CD4-positive, alpha-beta T cell treated with Interleukin-1 beta for 1 hour (primary cell): ENCODE results near the gene TIMM22.
"Not testable (repeated sequence)": the region's sequence is repeated elsewhere in the genome, so short reads cannot be mapped to it uniquely, and the experiment has no call there.

ENCODE experiments used
- DNase-seq, 2 donors: peaks; one replicate each; pipeline ENCODE4 v3.0.0-alpha.2; 2020 to 2022

Gene TIMM22

DNA sequence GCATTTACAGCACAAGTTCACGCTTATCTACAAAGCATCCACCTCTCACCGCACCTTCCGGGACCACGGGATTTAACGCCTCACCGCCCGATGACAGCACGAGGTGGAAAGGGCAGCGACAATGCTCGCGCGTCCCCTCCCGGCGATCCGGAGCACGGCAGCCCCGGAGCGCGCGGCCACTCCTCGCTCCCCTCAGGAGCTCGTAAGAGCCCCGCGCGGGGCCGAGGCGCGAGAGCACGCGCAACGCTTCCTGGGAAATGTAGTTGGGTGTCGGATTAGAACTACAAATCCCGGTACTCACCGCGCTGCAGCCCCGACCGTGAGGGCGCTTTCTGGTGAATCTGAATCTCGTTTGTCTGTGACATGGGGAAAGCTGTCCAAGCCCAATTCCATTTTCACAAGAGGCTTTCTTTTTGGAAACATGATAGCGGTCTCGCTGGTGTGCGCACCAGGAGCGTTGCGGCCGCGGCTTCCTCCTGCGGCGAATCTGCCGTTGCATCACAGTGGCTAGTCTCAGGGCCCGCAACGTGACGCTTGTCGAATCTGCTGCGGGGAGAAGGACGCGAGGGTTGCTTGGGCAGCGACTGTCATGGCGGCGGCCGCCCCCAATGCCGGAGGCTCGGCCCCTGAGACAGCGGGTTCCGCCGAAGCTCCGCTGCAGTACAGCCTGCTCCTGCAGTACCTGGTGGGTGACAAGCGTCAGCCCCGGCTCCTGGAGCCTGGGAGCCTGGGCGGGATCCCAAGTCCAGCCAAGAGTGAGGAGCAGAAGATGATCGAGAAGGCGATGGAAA is at the start of gene TIMM22:
Gene TIMM22, plus strand, starts transcription at position 576 of the 791 bp plus-strand sequence. Its CDS starts 14 bp downstream, at position 590.
- DNase-seq, result peak; percentile 94 to 95

DNA sequence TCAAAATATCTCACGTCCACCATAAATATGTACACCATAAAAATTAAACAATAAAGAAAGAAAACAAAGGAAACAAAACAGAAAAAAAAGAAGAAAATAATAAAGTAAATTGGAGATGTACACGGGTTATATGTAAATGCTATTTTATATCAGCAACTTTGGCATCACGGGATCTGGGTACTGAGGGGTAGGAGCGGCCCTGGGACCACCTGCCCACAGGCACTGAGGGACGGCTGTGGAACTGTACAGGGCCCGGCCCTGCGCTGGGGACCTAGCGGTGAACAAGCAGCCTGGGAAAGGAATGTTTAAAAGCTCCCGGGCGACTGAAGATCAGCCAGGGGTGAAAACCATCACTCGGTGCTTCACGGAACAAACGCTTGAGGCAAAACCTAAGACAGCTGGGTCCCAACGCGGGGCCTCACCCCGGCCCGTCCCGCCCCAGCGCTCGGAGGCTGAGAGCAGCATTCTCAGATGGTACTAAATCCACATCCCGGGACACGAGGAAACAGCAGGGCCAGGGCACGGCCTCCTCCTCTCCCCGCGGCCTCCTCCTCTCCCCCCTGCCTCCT is 48.6 kb upstream of the TIMM22 start:
- DNase-seq, result no peak

DNA sequence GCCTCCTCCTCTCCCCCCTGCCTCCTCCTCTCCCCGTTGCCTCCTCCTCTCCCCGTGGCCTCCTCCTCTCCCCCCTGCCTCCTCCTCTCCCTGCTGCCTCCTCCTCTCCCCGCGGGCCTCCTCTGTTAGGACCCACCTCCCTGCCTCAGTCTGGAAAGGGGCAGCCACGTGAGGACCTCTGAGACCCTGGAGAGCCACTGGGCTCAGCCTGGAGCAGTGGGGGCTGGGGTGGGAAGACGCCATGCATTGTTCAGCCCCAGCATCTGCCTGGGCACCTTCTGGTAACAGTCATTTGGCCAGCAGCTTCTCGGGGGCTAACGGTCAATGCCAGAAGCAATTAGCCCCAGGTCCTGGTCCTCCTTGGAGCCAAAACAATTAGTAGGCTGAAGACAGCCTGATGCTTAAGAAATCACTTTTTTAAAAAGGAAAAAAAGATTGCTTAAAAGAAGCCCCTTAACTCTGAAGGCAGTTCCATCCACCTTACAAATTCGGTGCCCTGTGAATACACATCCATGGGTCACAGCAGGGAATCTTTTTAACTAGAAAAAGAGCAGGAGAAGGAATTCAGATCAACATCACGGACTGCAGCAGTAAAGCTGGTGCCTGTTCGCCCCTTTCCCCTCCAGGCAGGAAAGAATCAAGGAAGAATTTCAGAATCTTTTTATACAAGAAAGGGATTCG is 47.2 kb upstream of the TIMM22 start:
- no peak for DNase-seq

GRCh38 chr17:951325-952132 is 45.4 kb upstream of the TIMM22 start:
- DNase-seq, result no peak

DNA sequence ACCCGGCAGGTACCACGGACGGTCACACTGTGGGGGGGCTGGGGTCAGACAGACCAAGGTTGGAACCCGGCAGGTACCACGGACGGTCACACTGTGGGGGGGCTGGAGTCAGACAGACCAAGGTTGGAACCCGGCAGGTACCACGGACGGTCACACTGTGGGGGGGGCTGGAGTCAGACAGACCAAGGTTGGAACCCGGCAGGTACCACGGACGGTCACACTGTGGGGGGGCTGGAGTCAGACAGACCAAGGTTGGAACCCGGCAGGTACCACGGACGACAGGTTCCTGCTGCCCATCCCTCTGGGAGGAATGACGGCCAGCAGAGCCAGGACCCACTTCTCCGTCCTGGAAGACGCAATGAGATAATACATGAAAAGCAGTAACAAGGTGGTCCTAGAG is 44.3 kb upstream of the TIMM22 start:
- not testable (repeated sequence) for DNase-seq

DNA sequence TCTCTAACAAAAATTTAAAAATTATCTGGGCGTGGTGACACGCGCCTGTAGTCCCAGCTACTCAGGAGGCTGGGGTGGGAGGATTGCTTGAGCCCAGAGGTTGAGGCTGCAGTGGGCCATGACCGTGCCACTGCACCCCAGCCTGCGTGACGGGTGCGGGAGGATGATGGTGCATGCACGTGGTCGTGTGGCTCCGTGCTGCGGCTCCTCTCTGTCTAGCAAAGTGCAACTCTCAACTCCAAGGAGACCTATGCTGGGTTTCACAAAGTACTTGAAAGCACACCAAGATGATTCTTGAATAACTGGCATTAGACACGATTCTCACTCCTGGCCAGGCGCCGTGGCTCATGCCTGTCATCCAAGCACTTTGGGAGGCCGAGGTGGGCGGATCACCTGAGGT is 43.2 kb upstream of the TIMM22 start:
- DNase-seq, result no peak

DNA sequence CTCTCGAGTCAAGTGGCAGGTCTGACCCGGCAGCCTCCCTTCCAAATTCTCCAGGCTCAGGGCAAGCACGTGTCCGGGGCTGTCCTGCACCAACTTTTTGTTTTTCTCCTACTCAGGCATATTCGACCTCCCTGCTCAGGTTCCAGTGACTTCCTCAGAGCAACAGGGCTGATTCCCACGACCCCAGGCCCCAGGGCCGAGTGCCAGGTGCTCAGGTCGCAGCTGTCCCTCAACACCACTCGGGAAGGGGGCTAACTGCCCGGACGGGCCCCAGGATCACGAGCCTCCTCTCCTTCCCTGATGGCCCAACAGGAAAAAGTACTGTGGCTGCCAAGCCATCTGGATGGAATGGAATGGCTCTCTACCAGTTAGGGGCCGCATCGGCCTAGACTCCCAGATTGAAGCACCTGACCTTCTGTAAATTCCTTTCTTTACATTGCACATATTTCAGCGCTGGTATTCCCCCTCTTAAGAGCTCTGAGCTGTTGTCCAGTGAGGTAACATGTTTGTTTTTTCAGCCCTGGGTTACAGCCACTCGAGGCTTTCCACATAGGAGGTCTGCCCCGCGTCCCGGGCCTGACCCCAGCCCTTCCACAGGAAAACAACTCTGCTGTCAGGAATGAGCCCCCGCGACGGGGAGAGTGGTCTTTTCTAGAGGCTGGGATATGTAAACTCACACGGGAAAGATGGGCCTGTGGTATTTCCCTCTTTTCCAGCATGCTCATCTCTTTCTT is 42.3 kb upstream of the TIMM22 start:
- DNase-seq, result no peak

DNA sequence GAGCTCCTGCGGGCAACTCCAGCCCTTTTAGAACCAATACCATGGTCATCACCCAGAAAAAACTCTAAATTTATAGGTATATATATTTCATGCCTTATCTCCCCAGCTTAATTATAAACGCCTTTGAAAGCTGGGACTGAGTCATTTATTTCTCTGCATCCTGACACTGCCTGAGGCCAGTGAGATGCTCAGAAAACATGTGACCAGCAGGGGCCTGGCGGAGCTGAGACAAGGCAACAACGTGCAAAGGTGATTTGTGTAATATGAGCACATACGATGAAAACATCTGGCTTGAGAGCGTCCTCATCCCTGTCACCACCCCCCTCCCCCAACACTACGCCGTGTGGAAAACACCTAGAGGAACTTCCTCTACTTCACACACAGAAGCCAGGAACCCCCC is 40.0 kb upstream of the TIMM22 start:
- DNase-seq, result no peak

GRCh38 chr17:957856-958421 is 39.0 kb upstream of the TIMM22 start:
- DNase-seq, result no peak

DNA sequence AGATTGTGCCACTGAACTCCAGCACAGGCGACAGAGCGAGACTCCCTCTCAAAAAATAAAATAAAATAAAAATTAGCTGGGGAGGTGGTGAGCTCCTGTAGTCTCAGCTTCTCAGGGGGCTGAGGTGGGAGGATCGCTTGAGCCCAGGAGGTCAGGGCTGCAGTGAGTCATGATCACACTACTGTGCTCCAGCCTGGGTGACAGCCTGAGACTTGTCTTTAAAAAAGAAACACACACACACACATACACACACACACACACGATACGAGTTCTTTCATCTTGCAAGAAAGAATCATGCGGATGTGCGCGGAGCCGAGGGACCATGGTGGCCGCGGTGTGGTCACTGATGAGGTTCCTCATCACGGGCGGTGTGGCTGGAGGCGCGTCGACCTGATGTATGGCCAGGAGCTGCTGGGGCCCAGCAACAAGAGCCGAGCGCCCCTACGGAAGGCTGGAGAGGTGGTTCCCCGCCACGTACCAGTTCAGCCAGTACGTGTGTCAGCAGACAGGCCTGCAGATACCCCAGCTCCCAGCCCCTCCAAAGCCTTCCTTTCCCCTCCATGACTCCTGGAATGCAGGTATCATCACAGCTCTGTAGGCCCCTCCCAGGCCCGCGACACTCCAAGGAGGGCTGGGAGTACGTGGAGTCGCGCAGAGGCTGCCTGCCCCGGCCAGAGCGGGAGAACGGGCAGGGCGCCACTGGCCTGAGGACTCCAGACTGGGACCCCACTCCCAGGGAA is 38.0 kb upstream of the TIMM22 start:
- no peak for DNase-seq

DNA sequence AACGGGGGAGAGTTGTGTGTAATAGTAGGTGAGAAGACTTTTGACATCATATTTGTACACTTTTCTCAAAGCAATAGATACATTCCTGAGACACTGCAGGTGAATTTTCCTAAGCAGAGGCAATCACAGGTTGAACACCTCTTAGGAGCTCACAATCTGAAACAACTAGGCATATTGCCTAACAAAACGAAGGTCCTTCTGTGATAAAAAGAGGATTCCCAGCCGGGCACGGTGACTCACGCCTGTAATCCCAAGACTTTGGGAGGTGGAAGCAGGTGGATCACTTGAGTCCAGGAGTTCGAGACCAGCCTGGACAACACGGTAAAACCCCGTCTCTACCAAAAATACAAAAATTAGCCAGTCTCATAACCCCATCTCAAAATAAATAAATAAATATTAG is 34.8 kb upstream of the TIMM22 start:
- no peak for DNase-seq

GRCh38 chr17:962670-963069 is 34.3 kb upstream of the TIMM22 start:
- DNase-seq, result no peak

DNA sequence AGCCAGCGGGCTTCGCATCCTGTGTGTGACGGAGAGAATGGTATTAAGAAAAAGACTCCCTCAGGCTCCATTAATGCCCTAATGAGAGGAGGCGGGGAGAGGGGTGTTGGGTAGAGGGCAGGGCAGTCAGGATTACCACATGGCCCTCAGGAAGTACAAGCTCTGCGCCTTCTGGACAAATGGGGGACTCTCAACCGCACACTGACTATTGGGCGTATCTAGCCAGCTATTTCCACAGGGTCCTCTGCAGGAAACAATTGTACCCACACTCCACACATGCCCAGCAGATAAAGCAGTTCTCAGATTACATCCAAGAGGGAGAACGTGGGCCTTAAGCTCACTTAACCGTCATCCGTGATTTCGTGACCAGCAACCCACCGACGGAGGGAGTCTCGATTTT is 32.1 kb upstream of the TIMM22 start:
- no peak for DNase-seq

DNA sequence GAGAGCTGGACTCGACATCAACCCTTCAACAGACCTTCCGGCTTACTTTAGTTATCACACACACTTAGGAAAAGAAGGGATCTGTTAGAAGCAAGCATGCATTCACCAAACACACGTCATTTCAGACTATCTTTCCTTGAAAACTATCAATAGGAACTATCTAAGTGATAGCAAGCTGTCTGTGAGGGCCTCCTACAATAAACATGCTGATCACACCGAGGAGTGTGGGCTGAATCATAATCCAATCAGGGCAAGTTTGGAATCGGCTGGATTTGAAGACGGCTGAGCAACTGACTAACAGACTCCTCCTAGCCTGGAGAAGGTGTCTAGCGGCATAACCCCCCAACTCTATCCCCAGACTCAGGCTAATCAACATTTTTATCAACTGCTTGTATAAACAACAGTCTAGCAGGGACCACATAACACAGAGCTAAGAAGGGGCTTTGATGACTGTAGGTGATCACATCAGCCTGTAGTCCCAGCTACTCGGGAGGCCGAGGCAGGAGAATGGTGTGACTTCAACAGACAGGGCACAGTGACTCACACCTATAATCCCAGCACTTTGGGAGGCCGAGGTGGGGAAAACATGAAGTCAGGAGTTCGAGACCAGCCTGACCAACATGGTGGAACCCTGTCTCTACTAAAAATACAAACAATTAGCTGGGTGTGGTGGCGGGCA is 31.5 kb upstream of the TIMM22 start:
- no peak for DNase-seq

GRCh38 chr17:967122-967521 is 29.8 kb upstream of the TIMM22 start:
- DNase-seq, result no peak

GRCh38 chr17:968812-969730 is 27.9 kb upstream of the TIMM22 start:
- DNase-seq, result no peak

DNA sequence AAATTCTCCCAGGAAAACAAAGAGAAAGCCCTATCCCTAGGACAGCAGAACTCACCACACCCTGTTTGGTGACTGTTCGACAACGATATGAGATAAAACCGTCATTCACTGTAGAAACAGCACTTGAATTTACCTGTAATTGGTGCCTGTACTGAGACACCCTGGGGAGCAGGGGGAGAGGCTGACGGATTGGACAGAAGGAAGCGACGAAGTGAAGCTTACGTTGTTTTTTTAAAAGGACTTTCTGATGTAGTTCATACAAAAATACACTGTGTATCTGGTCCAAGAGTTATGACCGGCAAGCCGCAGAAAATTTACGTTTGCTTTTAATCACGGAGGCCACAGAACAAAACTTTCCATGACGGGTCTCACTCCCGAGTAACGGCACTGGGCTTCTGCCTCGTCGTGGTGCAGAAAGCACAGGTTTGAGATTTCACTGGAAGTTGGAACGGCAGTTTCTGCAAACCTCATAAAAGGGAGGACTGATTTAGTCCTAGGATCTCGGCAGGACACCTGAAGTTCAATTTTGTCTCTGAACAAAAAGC is 27.0 kb upstream of the TIMM22 start:
- no peak for DNase-seq

DNA sequence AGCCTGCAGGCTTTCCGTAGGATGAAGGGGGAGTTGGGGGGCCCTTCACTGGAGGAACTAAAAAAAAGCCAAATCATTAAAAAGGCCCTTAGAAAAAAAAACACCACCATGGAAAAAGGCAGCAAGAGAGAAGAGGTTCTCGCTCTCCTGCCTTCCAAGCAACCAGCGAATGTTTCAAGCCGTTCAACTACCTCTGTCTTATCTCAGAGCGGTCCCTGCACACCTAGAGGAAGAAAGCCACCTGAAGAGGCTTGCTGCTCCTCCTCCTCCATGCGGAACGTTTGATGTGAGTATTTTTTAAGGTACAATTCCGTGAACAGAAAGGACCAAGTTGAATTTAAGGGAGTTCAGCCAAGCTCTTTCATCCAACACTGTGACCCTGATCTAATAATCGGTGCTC is 26.6 kb upstream of the TIMM22 start:
- DNase-seq, result no peak

GRCh38 chr17:971861-972260 is 25.1 kb upstream of the TIMM22 start:
- not testable (repeated sequence) for DNase-seq
